GM23338 (cell line): ENCODE data around the gene DIABLO. TPM values are rescaled to one million over a fixed set of nuclear protein-coding genes. Genes with fewer than 3 reads are reported as not detected.

Source experiments
- ATAC-seq: fragments of 200-7000 bp; cut with Tn5 transposase; 3 replicates; pipeline ENCODE4 v1.9.1; 2020
- DNase-seq: peaks from one replicate; pipeline ENCODE4 v3.0.0-alpha.2; 2015; ENCODE audit warnings: low spot score
- H2AFZ ChIP-seq: fragments of 200-600 bp; sonication (generic); 2 replicates; pipeline ENCODE4 v1.8.0; 2016; ENCODE audit warnings: antibody characterized with exemption, mild to moderate bottlenecking, moderate library complexity
- H3F3A ChIP-seq: fragments of 200-600 bp; sonication (generic); replicated peaks from 2 replicates; pipeline ENCODE4 v1.8.0; 2017; ENCODE audit warnings: antibody characterized with exemption, mixed run types, low read depth
- H3K27ac ChIP-seq: fragments of 200-600 bp; sonication (generic); 2 replicates; pipeline ENCODE4 v1.6.1; 2016; ENCODE audit warnings: low read depth
- H3K27me3 ChIP-seq: fragments of 200-600 bp; sonication (generic); 2 replicates; pipeline ENCODE4 v1.8.0; 2016; ENCODE audit warnings: mild to moderate bottlenecking, mixed run types, moderate library complexity; ENCODE audit not compliant: insufficient read depth
- H3K36me3 ChIP-seq: fragments of 200-600 bp; sonication (generic); 2 replicates; pipeline ENCODE4 v1.8.0; 2016; ENCODE audit warnings: mild to moderate bottlenecking; ENCODE audit not compliant: insufficient read depth
- H3K4me1 ChIP-seq: fragments of 200-600 bp; sonication (generic); 2 replicates; pipeline ENCODE4 v1.8.0; 2016; ENCODE audit warnings: mild to moderate bottlenecking, moderate library complexity; ENCODE audit not compliant: insufficient read depth
- H3K4me2 ChIP-seq: fragments of 200-600 bp; sonication (generic); 2 replicates; pipeline ENCODE4 v1.7.1; 2017; ENCODE audit warnings: mixed run types
- H3K4me3 ChIP-seq: fragments of 200-600 bp; sonication (generic); 2 replicates; pipeline ENCODE4 v1.6.1; 2016; ENCODE audit warnings: mixed run types
- H3K79me2 ChIP-seq: fragments of 200-600 bp; sonication (generic); replicated peaks from 2 replicates; pipeline ENCODE4 v1.8.0; 2017; ENCODE audit warnings: mild to moderate bottlenecking; ENCODE audit not compliant: insufficient read depth
- H3K9me2 ChIP-seq: fragments of 200-600 bp; sonication (generic); 2 replicates; pipeline ENCODE4 v1.8.0; 2017; ENCODE audit not compliant: insufficient read depth
- H4K20me1 ChIP-seq: fragments of 200-600 bp; sonication (generic); replicated peaks from 2 replicates; pipeline ENCODE4 v1.8.0; 2017; ENCODE audit warnings: mild to moderate bottlenecking; ENCODE audit not compliant: insufficient read depth
- H3K27ac Mint-ChIP-seq: 2 replicates; pipeline ENCODE4 v1.8.0; 2020; ENCODE audit warnings: inconsistent platforms, mild to moderate bottlenecking, moderate library complexity, mixed read lengths
- H3K27me3 Mint-ChIP-seq: 3 replicates; pipeline ENCODE4 v1.8.0; 2022; ENCODE audit warnings: low read depth, mild to moderate bottlenecking, moderate library complexity, mixed read lengths, inconsistent platforms; ENCODE audit not compliant: insufficient read depth, poor library complexity
- H3K36me3 Mint-ChIP-seq: 3 replicates; pipeline ENCODE4 v1.8.0; 2021; ENCODE audit warnings: low read depth, mild to moderate bottlenecking, inconsistent platforms, moderate library complexity, mixed read lengths
- H3K4me1 Mint-ChIP-seq: 3 replicates; pipeline ENCODE4 v1.8.0; 2020; ENCODE audit warnings: mild to moderate bottlenecking, inconsistent platforms, mixed read lengths
- H3K4me3 Mint-ChIP-seq: 3 replicates; pipeline ENCODE4 v1.8.0; 2021; ENCODE audit warnings: moderate library complexity, mild to moderate bottlenecking, inconsistent platforms, mixed read lengths
- H3K9me3 Mint-ChIP-seq: 3 replicates; pipeline ENCODE4 v1.8.0; 2020; ENCODE audit warnings: moderate library complexity, mild to moderate bottlenecking, inconsistent platforms, mixed read lengths
- CREB1 ChIP-seq: fragments of 250-450 bp; sonication (Bioruptor Pico); IDR thresholded peaks from 2 replicates; pipeline ENCODE4 v1.5.0; 2020; ENCODE audit warnings: low read depth, mild to moderate bottlenecking, moderate library complexity
- ETS1 ChIP-seq: IDR thresholded peaks from 2 replicates; pipeline ENCODE4 v1.6.1; 2016; ENCODE audit warnings: antibody characterized with exemption
- EZH2 ChIP-seq: fragments of 200-600 bp; sonication (generic); IDR thresholded peaks from one replicate; pipeline ENCODE4 v1.8.0; 2017; ENCODE audit warnings: antibody characterized with exemption, mild to moderate bottlenecking, low read depth; ENCODE audit not compliant: unreplicated experiment
- EZH2phosphoT487 ChIP-seq: fragments of 200-600 bp; sonication (generic); IDR thresholded peaks from one replicate; pipeline ENCODE4 v1.8.1; 2018; ENCODE audit warnings: antibody characterized with exemption; ENCODE audit not compliant: unreplicated experiment
- JUNB ChIP-seq: IDR thresholded peaks from one replicate; pipeline ENCODE4 v1.6.1; 2016; ENCODE audit warnings: antibody characterized with exemption; ENCODE audit not compliant: unreplicated experiment
- NANOG ChIP-seq: IDR thresholded peaks from 2 replicates; pipeline ENCODE4 v1.6.1; 2016; ENCODE audit warnings: antibody characterized with exemption, borderline replicate concordance
- POLR2AphosphoS5 ChIP-seq: IDR thresholded peaks from 2 replicates; pipeline ENCODE4 v1.6.1; 2016; ENCODE audit warnings: antibody characterized with exemption, low read depth
- STAT1 ChIP-seq: IDR thresholded peaks from one replicate; pipeline ENCODE4 v1.6.1; 2016; ENCODE audit warnings: antibody characterized with exemption; ENCODE audit not compliant: unreplicated experiment
- ZNF114 ChIP-seq: fragments of 250-450 bp; sonication (Bioruptor Pico); IDR thresholded peaks from 2 replicates; pipeline ENCODE4 v1.5.0; 2020; ENCODE audit warnings: mild to moderate bottlenecking, moderate library complexity
- ZNF331 ChIP-seq: fragments of 250-450 bp; sonication (Bioruptor Pico); IDR thresholded peaks from 2 replicates; pipeline ENCODE4 v1.5.0; 2020; ENCODE audit warnings: low read depth, mild to moderate bottlenecking, moderate library complexity
- ZNF462 ChIP-seq: fragments of 250-450 bp; sonication (Bioruptor Pico); IDR thresholded peaks from 2 replicates; pipeline ENCODE4 v1.5.0; 2020; ENCODE audit warnings: mild to moderate bottlenecking, moderate library complexity
- polyA plus RNA-seq: library from polyadenylated mRNA; unstranded; fragments of >200 nt; fragmentation: Nextera tagmentation; extraction: Ambion mirVana; gene quantifications from 2 replicates; pipeline ENCODE4 v1.2.1, GENCODE V29; 2016
- total RNA-seq: library from RNA; depleted of rRNA; stranded (reverse); fragments of >200 nt; shearing (Covaris generic); gene quantifications from 2 replicates; pipeline ENCODE4 v1.2.3, GENCODE V29; 2014
- TF ChIP-seq, protein P1 (sequence below), 2 experiments: fragments of 200-600 bp in 1 of 2; sonication (generic) in 1 of 2; conservative IDR thresholded peaks; 2 replicates each; pipeline versions ENCODE4 v1.5.1 to v1.6.1; 2016 to 2017; ENCODE audit warnings: antibody characterized with exemption in 2 of 2, low read depth in 2 of 2, mild to moderate bottlenecking in 2 of 2, moderate library complexity in 1 of 2
- TF ChIP-seq, protein P2 (sequence below): IDR thresholded peaks from one replicate; pipeline ENCODE4 v1.6.1; 2018; ENCODE audit warnings: antibody characterized with exemption; ENCODE audit not compliant: unreplicated experiment

DIABLO gene
- total and polyA plus RNA-seq, 2 experiments from 2014 or later: 72.0 to 82.7 TPM

DNA sequence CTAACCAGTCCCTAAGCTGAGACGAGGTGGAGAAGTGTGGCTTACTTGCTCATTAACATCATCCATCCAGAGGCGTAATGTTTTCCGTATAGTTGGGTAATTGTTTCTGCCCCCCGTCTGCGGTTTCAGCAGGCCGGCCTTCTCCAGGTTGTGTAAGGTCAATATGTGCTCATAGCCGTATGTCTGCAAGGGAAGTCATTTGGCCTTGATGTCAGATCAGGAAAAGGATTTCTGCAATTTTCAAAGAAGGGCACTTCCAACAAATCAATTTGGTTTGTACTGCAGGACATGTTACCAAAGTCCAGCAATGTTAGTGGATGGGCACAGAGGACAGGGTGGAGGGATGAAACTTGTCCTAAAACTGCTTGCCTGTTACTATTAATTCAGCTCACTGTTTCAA, 9.9 kb upstream of the DIABLO start:
- Histone ChIP-seq H3F3A (no peaks in the 10 kb centered on the region), H3K36me3 (peaks cover 4% of the 10 kb centered on the region; the same call in 1 of the 2 replicates), H3K27ac (no peak overlapping the region), H3K27me3 (no peaks in the 10 kb centered on the region), H2AFZ (no peak overlapping the region), H3K4me2 (no peak overlapping the region), H3K79me2 (no peaks in the 10 kb centered on the region), H3K4me1 (no peaks in the 10 kb centered on the region), H4K20me1 (no peaks in the 10 kb centered on the region), H3K4me3 (no peak overlapping the region), H3K9me2 (no peaks in the 10 kb centered on the region)
- no peak for TF ChIP-seq EZH2
- no peak for TF ChIP-seq ZNF114 (CRISPR knock-in tag)
- no peak for TF ChIP-seq EZH2phosphoT487
- no peak for TF ChIP-seq JUNB
- no peak for TF ChIP-seq ZNF331
- TF ChIP-seq ETS1: no peak
- no peak for TF ChIP-seq NANOG
- TF ChIP-seq STAT1: no peak
- TF ChIP-seq CREB1 (CRISPR knock-in tag): no peak
- TF ChIP-seq, protein P1, sequence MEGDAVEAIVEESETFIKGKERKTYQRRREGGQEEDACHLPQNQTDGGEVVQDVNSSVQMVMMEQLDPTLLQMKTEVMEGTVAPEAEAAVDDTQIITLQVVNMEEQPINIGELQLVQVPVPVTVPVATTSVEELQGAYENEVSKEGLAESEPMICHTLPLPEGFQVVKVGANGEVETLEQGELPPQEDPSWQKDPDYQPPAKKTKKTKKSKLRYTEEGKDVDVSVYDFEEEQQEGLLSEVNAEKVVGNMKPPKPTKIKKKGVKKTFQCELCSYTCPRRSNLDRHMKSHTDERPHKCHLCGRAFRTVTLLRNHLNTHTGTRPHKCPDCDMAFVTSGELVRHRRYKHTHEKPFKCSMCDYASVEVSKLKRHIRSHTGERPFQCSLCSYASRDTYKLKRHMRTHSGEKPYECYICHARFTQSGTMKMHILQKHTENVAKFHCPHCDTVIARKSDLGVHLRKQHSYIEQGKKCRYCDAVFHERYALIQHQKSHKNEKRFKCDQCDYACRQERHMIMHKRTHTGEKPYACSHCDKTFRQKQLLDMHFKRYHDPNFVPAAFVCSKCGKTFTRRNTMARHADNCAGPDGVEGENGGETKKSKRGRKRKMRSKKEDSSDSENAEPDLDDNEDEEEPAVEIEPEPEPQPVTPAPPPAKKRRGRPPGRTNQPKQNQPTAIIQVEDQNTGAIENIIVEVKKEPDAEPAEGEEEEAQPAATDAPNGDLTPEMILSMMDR (conservative IDR thresholded peaks at IDR 0.05; ENCODE audit: low read depth in 2 of 2): no peak
- no peak for TF ChIP-seq ZNF462 (CRISPR knock-in tag)
- TF ChIP-seq POLR2AphosphoS5: no peak
- TF ChIP-seq, protein P2, sequence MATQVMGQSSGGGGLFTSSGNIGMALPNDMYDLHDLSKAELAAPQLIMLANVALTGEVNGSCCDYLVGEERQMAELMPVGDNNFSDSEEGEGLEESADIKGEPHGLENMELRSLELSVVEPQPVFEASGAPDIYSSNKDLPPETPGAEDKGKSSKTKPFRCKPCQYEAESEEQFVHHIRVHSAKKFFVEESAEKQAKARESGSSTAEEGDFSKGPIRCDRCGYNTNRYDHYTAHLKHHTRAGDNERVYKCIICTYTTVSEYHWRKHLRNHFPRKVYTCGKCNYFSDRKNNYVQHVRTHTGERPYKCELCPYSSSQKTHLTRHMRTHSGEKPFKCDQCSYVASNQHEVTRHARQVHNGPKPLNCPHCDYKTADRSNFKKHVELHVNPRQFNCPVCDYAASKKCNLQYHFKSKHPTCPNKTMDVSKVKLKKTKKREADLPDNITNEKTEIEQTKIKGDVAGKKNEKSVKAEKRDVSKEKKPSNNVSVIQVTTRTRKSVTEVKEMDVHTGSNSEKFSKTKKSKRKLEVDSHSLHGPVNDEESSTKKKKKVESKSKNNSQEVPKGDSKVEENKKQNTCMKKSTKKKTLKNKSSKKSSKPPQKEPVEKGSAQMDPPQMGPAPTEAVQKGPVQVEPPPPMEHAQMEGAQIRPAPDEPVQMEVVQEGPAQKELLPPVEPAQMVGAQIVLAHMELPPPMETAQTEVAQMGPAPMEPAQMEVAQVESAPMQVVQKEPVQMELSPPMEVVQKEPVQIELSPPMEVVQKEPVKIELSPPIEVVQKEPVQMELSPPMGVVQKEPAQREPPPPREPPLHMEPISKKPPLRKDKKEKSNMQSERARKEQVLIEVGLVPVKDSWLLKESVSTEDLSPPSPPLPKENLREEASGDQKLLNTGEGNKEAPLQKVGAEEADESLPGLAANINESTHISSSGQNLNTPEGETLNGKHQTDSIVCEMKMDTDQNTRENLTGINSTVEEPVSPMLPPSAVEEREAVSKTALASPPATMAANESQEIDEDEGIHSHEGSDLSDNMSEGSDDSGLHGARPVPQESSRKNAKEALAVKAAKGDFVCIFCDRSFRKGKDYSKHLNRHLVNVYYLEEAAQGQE: no peak
- Mint-ChIP-seq H3K4me3 (no peak overlapping the region), H3K27ac (no peak overlapping the region), H3K4me1 (no peaks in the 10 kb centered on the region), H3K9me3 (no peaks in the 10 kb centered on the region; the same call in 2 of the 3 replicates), H3K27me3 (peaks cover 2% of the 10 kb centered on the region), H3K36me3 (peaks cover 48% of the 10 kb centered on the region)
- no peak for DNase-seq
- no peak for ATAC-seq
